ENCODE data around the gene SYVN1. TPM values are rescaled to one million over a fixed set of nuclear protein-coding genes. Genes with fewer than 3 reads are reported as not detected.
A peak's percentile ranks its signal among the peaks of the same experiment; 100 is the strongest.

SYVN1 gene
- total RNA-seq, 1 experiment from 2014 or later, result 64.3 TPM

DNA sequence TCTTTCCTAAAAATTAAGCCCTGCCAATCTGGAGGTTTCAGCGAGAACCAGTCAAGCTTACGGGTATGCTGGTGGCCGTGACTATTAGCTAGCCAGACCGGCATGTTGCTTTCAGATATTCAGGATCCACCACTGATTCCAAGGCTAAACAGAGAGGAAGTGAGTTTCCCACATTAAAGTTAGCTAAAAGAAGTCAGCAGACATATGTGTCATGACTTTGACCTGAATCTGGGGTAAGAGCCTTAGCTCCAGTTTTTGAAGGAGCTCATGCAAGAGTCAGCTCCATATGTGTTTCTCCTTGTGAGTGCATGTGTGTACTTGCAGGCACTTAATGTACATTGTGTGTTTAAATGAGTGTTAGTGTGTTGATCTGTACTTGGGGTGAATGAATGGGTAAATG, 48.9 kb downstream of the SYVN1 start:
- Histone ChIP-seq H3K9me3 (ENCODE audit: control insufficient read depth, insufficient read depth, low read depth, low read length) (no peaks in the 10 kb centered on the region), H3K27me3 (ENCODE audit: control insufficient read depth, insufficient read depth, low read length) (no peaks in the 10 kb centered on the region), H3K27ac (ENCODE audit: low read length) (no peak overlapping the region), H3K4me3 (ENCODE audit: low read depth in 2 of 2, low read length in 2 of 2) (peak overlapping the region in 1 of 2 experiments; percentile 99; a peak in 2 of 4 replicates), H3K4me1 (ENCODE audit: control insufficient read depth, insufficient read depth, low read length) (peaks cover 15% of the 10 kb centered on the region), H3K36me3 (ENCODE audit: control insufficient read depth, insufficient read depth, low read length) (peaks cover 7% of the 10 kb centered on the region)
- DNase-seq (ENCODE audit: low read depth, low spot score), result no peak
- CTCF ChIA-PET, result interaction anchor here (0.9 kb wide), 1 partner anchor 26 kb away, joined by 5 read pairs; the partner anchor contains the start of gene TM7SF2
- TF ChIP-seq, protein P1, sequence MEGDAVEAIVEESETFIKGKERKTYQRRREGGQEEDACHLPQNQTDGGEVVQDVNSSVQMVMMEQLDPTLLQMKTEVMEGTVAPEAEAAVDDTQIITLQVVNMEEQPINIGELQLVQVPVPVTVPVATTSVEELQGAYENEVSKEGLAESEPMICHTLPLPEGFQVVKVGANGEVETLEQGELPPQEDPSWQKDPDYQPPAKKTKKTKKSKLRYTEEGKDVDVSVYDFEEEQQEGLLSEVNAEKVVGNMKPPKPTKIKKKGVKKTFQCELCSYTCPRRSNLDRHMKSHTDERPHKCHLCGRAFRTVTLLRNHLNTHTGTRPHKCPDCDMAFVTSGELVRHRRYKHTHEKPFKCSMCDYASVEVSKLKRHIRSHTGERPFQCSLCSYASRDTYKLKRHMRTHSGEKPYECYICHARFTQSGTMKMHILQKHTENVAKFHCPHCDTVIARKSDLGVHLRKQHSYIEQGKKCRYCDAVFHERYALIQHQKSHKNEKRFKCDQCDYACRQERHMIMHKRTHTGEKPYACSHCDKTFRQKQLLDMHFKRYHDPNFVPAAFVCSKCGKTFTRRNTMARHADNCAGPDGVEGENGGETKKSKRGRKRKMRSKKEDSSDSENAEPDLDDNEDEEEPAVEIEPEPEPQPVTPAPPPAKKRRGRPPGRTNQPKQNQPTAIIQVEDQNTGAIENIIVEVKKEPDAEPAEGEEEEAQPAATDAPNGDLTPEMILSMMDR (IDR thresholded peaks at IDR 0.05), result no peak
- TF ChIP-seq TCF7L2 (IDR thresholded peaks at IDR 0.05; ENCODE audit: low read depth, low read length), result no peak
- TF ChIP-seq REST (IDR thresholded peaks at IDR 0.05; ENCODE audit: insufficient read depth in 1 of 2, low read depth in 2 of 2, low read length in 1 of 2), result no peak
- no peak for TF ChIP-seq SIN3A (IDR thresholded peaks at IDR 0.05; ENCODE audit: borderline replicate concordance, insufficient read depth, low read depth, low read length)
- no peak for TF ChIP-seq POLR2AphosphoS5 (IDR thresholded peaks at IDR 0.05; ENCODE audit: low read depth, low read length)
- no peak for ATAC-seq
- in situ Hi-C loops (cut with HindIII; ENCODE audit: low pct_unique_long_range_greater_than_20kb, low sequenced_read_pairs) (no loop called here), intact Hi-C loops (cut with micrococcal nuclease; ENCODE audit: unreplicated experiment) (no loop called here)
- BruUV-seq (replicated peaks), result no TSS peak
- POLR2A ChIA-PET, result interaction anchor here (0.6 kb wide), 1 partner anchor 26 kb away, joined by 3 read pairs; no protein-coding TSS in a partner anchor

DNA sequence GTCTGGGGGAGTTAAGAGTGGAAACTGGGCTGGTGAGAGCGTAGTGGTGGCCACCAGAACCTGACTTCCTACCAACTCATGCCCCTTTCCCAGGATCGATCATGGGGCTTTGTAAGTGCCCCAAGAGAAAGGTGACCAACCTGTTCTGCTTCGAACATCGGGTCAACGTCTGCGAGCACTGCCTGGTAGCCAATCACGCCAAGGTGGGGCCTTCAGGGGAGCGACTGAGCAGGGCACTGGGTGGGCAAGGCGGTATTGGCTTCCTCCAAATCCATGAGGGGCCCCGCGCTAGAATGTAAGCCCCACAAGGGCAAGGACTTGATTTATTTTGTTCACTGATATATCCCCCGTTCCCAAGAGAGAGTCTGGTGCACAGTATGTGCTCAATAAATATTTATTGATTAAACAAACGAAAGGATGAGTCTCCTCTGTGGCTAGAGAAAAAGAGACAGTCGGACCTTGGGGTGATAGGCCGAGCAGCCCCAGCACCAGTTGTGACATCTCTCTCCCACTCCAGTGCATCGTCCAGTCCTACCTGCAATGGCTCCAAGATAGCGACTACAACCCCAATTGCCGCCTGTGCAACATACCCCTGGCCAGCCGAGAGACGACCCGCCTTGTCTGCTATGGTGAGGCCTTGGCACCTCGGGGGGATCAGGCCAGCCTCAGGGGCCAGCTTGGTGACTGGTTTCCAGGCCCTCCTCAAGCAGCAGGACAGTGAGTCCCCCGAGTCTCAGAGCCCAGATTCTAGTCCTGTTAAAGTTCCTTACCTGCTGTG, 49.5 kb downstream of the SYVN1 start:
- intact Hi-C loops (cut with micrococcal nuclease; ENCODE audit: unreplicated experiment), result no loop called here

More for the DNA sequence above, 49.5 kb downstream of the SYVN1 start:
- in situ Hi-C loops (cut with HindIII; ENCODE audit: low pct_unique_long_range_greater_than_20kb, low sequenced_read_pairs), result no loop called here
- no peak for DNase-seq (ENCODE audit: low read depth, low spot score)
- TSS peak; percentile 87 for BruUV-seq (replicated peaks)
- CTCF ChIA-PET, result interaction anchor here (0.9 kb wide), 1 partner anchor 27 kb away, joined by 5 read pairs; the partner anchor contains the start of gene TM7SF2
- peak; percentile 27 for ATAC-seq
- Histone ChIP-seq H3K4me3 (ENCODE audit: low read depth in 2 of 2, low read length in 2 of 2) (peak overlapping the region; percentile 81 to 99), H3K9me3 (ENCODE audit: control insufficient read depth, insufficient read depth, low read depth, low read length) (no peaks in the 10 kb centered on the region), H3K27ac (ENCODE audit: low read length) (peak overlapping the region; percentile 96), H3K36me3 (ENCODE audit: control insufficient read depth, insufficient read depth, low read length) (peaks cover 8% of the 10 kb centered on the region), H3K4me1 (ENCODE audit: control insufficient read depth, insufficient read depth, low read length) (peaks cover 15% of the 10 kb centered on the region), H3K27me3 (ENCODE audit: control insufficient read depth, insufficient read depth, low read length) (no peaks in the 10 kb centered on the region)
- POLR2A ChIA-PET, result interaction anchor here (0.6 kb wide), 1 partner anchor 26 kb away, joined by 3 read pairs; no protein-coding TSS in a partner anchor
- TF ChIP-seq REST (IDR thresholded peaks at IDR 0.05; ENCODE audit: insufficient read depth in 1 of 2, low read depth in 2 of 2, low read length in 1 of 2) (no peak), POLR2AphosphoS5 (IDR thresholded peaks at IDR 0.05; ENCODE audit: low read depth, low read length) (no peak), TCF7L2 (IDR thresholded peaks at IDR 0.05; ENCODE audit: low read depth, low read length) (no peak), SIN3A (IDR thresholded peaks at IDR 0.05; ENCODE audit: borderline replicate concordance, insufficient read depth, low read depth, low read length) (no peak)
- TF ChIP-seq, protein P1 (IDR thresholded peaks at IDR 0.05), result no peak
